H1 (cell line): ENCODE measurements around the gene PDP2. TPM values are rescaled to one million over a fixed set of nuclear protein-coding genes. Genes with fewer than 3 reads are reported as not detected.

Experiments
- CTCF ChIA-PET: fragments of 300-600 bp; sonication (Branson Sonifier 250); formaldehyde crosslinking; loops from one replicate; lab custom pipeline; 2021; ENCODE audit not compliant: partially characterized antibody; lab: Charles Lee
- POLR2A ChIA-PET: fragments of 300-600 bp; sonication (Branson Sonifier 250); formaldehyde crosslinking; loops from one replicate; lab custom pipeline; 2021; ENCODE audit warnings: inconsistent platforms; ENCODE audit not compliant: partially characterized antibody; lab: Charles Lee
- DNase-seq, 2 experiments: peaks; one replicate each; pipeline versions ENCODE4 v3.0.0 to v3.0.0-alpha.2; 2010 to 2022; ENCODE audit warnings: low spot score in 2 of 2, low read depth in 1 of 2, mixed read lengths in 1 of 2
- FAIRE-seq: peaks from 2 replicates; lab custom pipeline; 2011; peaks lifted over from hg19 to GRCh38; lab: Jason Lieb, UNC
- H2AFZ ChIP-seq: 2 replicates; pipeline ENCODE4 v1.8.1; 2012; ENCODE audit warnings: low read length, inconsistent platforms
- H2AK5ac ChIP-seq: 2 replicates; pipeline ENCODE4 v1.6.1; 2013; ENCODE audit warnings: low read depth, low read length
- H2BK120ac ChIP-seq: replicated peaks from 2 replicates; pipeline ENCODE3; 2013; ENCODE audit warnings: low read depth, low read length, inconsistent platforms
- H2BK12ac ChIP-seq: 2 replicates; pipeline ENCODE4 v1.6.1; 2013; ENCODE audit warnings: low read depth, low read length
- H2BK15ac ChIP-seq: 2 replicates; pipeline ENCODE4 v1.6.1; 2013; ENCODE audit warnings: low read length
- H2BK20ac ChIP-seq: 2 replicates; pipeline ENCODE4 v1.6.1; 2013; ENCODE audit warnings: low read length
- H2BK5ac ChIP-seq: 2 replicates; pipeline ENCODE4 v1.6.1; 2013; ENCODE audit warnings: low read depth, low read length
- H3K14ac ChIP-seq: 2 replicates; pipeline ENCODE4 v1.6.1; 2013; ENCODE audit warnings: inconsistent platforms; ENCODE audit not compliant: insufficient read length
- H3K18ac ChIP-seq: 2 replicates; pipeline ENCODE4 v1.6.1; 2013; ENCODE audit warnings: low read length; ENCODE audit errors: extremely low read depth
- H3K23ac ChIP-seq: 2 replicates; pipeline ENCODE4 v1.6.1; 2013; ENCODE audit warnings: inconsistent platforms; ENCODE audit not compliant: insufficient read length
- H3K23me2 ChIP-seq: 2 replicates; pipeline ENCODE4 v1.6.1; 2013; ENCODE audit warnings: low read depth, low read length
- H3K27ac ChIP-seq: 2 replicates; pipeline ENCODE4 v1.6.1; 2011; ENCODE audit warnings: low read depth, low read length, inconsistent platforms
- H3K27me3 ChIP-seq, 4 experiments: replicated peaks in 1 of 4; 1 replicate in 1 of 4; 2 replicates in 3 of 4; pipeline versions ENCODE4 v1.6.1 to v1.8.1; 2011 to 2013; ENCODE audit warnings: low read length in 3 of 4, mild to moderate bottlenecking in 3 of 4, inconsistent platforms in 2 of 4, mixed read lengths in 2 of 4, moderate library complexity in 1 of 4; ENCODE audit not compliant: control insufficient read depth in 3 of 4, insufficient read depth in 3 of 4; ENCODE audit errors: extremely low read depth in 1 of 4
- H3K36me3 ChIP-seq, 4 experiments: 2 replicates each; pipeline versions ENCODE4 v1.6.1 to v1.8.1; 2011 to 2013; ENCODE audit warnings: mild to moderate bottlenecking in 4 of 4, low read length in 3 of 4, moderate library complexity in 2 of 4, control low read depth in 1 of 4, inconsistent platforms in 1 of 4; ENCODE audit not compliant: insufficient read depth in 4 of 4, control insufficient read depth in 2 of 4
- H3K4ac ChIP-seq: replicated peaks from 2 replicates; pipeline ENCODE3; 2013; ENCODE audit warnings: low read length, low read depth, mixed read lengths, inconsistent platforms; ENCODE audit not compliant: insufficient read length
- H3K4me1 ChIP-seq, 4 experiments: replicated peaks in 1 of 4; 1 replicate in 1 of 4; 2 replicates in 3 of 4; pipeline versions ENCODE4 v1.6.1 to v1.8.1; 2011 to 2013; ENCODE audit warnings: low read length in 3 of 4, inconsistent platforms in 2 of 4, mixed read lengths in 1 of 4; ENCODE audit not compliant: insufficient read depth in 4 of 4, control insufficient read depth in 3 of 4
- H3K4me2 ChIP-seq, 2 experiments: 2 replicates each; pipeline versions ENCODE4 v1.6.1 to v1.8.1; 2011 to 2013; ENCODE audit warnings: low read depth in 2 of 2, low read length in 2 of 2, control low read depth in 1 of 2, inconsistent platforms in 1 of 2, mild to moderate bottlenecking in 1 of 2; ENCODE audit not compliant: insufficient read depth in 1 of 2
- H3K4me3 ChIP-seq, 4 experiments: fragments of 200-600, 300-600 bp in 1 of 4; sonication (generic), shearing (Covaris generic), sonication (Bioruptor Twin) in 1 of 4; 2 replicates each; pipeline versions ENCODE4 v1.5.1 to v1.8.1; 2011 to 2016; ENCODE audit warnings: low read length in 4 of 4, low read depth in 3 of 4, control low read depth in 2 of 4, inconsistent platforms in 2 of 4, mild to moderate bottlenecking in 2 of 4, mixed read lengths in 1 of 4, moderate library complexity in 1 of 4; ENCODE audit not compliant: insufficient read depth in 2 of 4; ENCODE audit errors: extremely low read depth in 1 of 4
- H3K56ac ChIP-seq: replicated peaks from 2 replicates; pipeline ENCODE3; 2013; ENCODE audit warnings: low read depth, mild to moderate bottlenecking, mixed read lengths, low read length, inconsistent platforms; ENCODE audit not compliant: insufficient read length
- H3K79me1 ChIP-seq: 2 replicates; pipeline ENCODE4 v1.6.1; 2013; ENCODE audit warnings: low read depth, low read length, control low read depth
- H3K79me2 ChIP-seq, 2 experiments: 2 replicates each; pipeline versions ENCODE4 v1.6.1 to v1.8.1; 2012 to 2013; ENCODE audit warnings: low read length in 2 of 2, mild to moderate bottlenecking in 2 of 2, inconsistent platforms in 1 of 2; ENCODE audit not compliant: insufficient read depth in 2 of 2, control insufficient read depth in 1 of 2
- H3K9ac ChIP-seq, 4 experiments: replicated peaks in 1 of 4; 1 replicate in 1 of 4; 2 replicates in 3 of 4; pipeline versions ENCODE4 v1.6.1 to v1.8.1; 2011 to 2013; ENCODE audit warnings: low read depth in 3 of 4, low read length in 3 of 4, control low read depth in 2 of 4, mild to moderate bottlenecking in 2 of 4, moderate library complexity in 2 of 4, inconsistent platforms in 1 of 4; ENCODE audit errors: extremely low read depth in 1 of 4
- H3K9me3 ChIP-seq, 2 experiments: 2 replicates each; pipeline versions ENCODE4 v1.6.1 to v1.8.1; 2012 to 2013; ENCODE audit warnings: mild to moderate bottlenecking in 2 of 2, moderate library complexity in 2 of 2, control low read depth in 1 of 2, inconsistent platforms in 1 of 2, low read depth in 1 of 2, low read length in 1 of 2, mixed read lengths in 1 of 2; ENCODE audit not compliant: insufficient read depth in 2 of 2
- H4K20me1 ChIP-seq, 2 experiments: replicated peaks in 1 of 2; 2 replicates each; pipeline versions ENCODE3 to v1.8.1; 2011 to 2013; ENCODE audit warnings: inconsistent platforms in 2 of 2, low read length in 2 of 2, mild to moderate bottlenecking in 1 of 2; ENCODE audit not compliant: insufficient read depth in 2 of 2, control insufficient read depth in 1 of 2
- H4K5ac ChIP-seq: 2 replicates; pipeline ENCODE4 v1.6.1; 2013; ENCODE audit warnings: low read length, low read depth, mixed read lengths, inconsistent platforms; ENCODE audit not compliant: insufficient read length
- H4K8ac ChIP-seq: 2 replicates; pipeline ENCODE4 v1.8.0; 2013; ENCODE audit warnings: mild to moderate bottlenecking, moderate library complexity, low read length, inconsistent platforms; ENCODE audit not compliant: insufficient read depth; ENCODE audit errors: extremely low read depth
- H4K91ac ChIP-seq: replicated peaks from 2 replicates; pipeline ENCODE3; 2013; ENCODE audit warnings: low read length, mixed read lengths, inconsistent platforms; ENCODE audit not compliant: insufficient read length
- RAD21 ChIP-seq, 2 experiments: IDR thresholded peaks in 1 of 2; conservative IDR thresholded peaks in 1 of 2; 2 replicates each; pipeline ENCODE4 v1.6.1; 2011; ENCODE audit warnings: low read depth in 2 of 2, low read length in 2 of 2, improper control_type of control experiment in 1 of 2, inconsistent platforms in 1 of 2, mild to moderate bottlenecking in 1 of 2, moderate library complexity in 1 of 2
- WGBS, 2 experiments: shearing (Covaris generic) in 1 of 2; methylation state at CpG; one replicate each; pipeline versions ENCODE4 v1.1.6 to v1.1.7; 2013 to 2015; ENCODE audit warnings: low lambda C conversion rate in 2 of 2, mixed read lengths in 2 of 2, inconsistent platforms in 1 of 2, low coverage in 1 of 2, missing lambda C conversion rate in 1 of 2; ENCODE audit not compliant: insufficient replicate concordance in 2 of 2, insufficient coverage in 1 of 2, insufficient read length in 1 of 2; ENCODE audit errors: extremely low coverage in 1 of 2, missing lambda C conversion rate in 1 of 2; 5-methylcytosine and 5-hydroxymethylcytosine counted together
- polyA plus RNA-seq, 7 experiments: library from polyadenylated mRNA; depleted of rRNA in 3 of 7; stranded (reverse) in 5 of 7; unstranded in 2 of 7; fragments of >200 nt in 5 of 7; fragments of 200-250 nt in 2 of 7; gene quantifications; 1 replicate in 5 of 7; 2 replicates in 1 of 7; 4 replicates in 1 of 7; pipeline versions ENCODE4 v1.2.1 to v1.2.3, GENCODE V29; 2011 to 2013; ENCODE audit warnings: missing spikeins in 2 of 7, mixed read lengths in 2 of 7
- total RNA-seq: library from RNA; stranded (reverse); fragmentation: NEBNext Ultra II Directional; extraction: Animal tissue kit (Norgen Biotek cat#: 25700); gene quantifications from 2 replicates; pipeline ENCODE4 v1.2.1, GENCODE V29; 2021
- TF ChIP-seq, protein P1 (sequence below): IDR thresholded peaks from 2 replicates; pipeline ENCODE4 v1.6.1; 2011; ENCODE audit warnings: low read depth, mild to moderate bottlenecking, low read length; ENCODE audit not compliant: insufficient read depth
- TF ChIP-seq, protein P2 (sequence below), 3 experiments: IDR thresholded peaks; 1 replicate in 2 of 3; 2 replicates in 1 of 3; pipeline versions ENCODE4 v1.5.1 to v1.6.1; 2011; ENCODE audit warnings: low read length in 3 of 3, mild to moderate bottlenecking in 3 of 3, inconsistent platforms in 2 of 3, low read depth in 1 of 3, moderate library complexity in 1 of 3; ENCODE audit not compliant: insufficient read depth in 1 of 3; ENCODE audit errors: control extremely low read depth in 1 of 3

PDP2 gene
- total and polyA plus RNA-seq, 2 of the 8 experiments (the other 6 are each of a cell fraction or from before 2014, with no cell fraction given), result 11.7 to 36.5 TPM

DNA sequence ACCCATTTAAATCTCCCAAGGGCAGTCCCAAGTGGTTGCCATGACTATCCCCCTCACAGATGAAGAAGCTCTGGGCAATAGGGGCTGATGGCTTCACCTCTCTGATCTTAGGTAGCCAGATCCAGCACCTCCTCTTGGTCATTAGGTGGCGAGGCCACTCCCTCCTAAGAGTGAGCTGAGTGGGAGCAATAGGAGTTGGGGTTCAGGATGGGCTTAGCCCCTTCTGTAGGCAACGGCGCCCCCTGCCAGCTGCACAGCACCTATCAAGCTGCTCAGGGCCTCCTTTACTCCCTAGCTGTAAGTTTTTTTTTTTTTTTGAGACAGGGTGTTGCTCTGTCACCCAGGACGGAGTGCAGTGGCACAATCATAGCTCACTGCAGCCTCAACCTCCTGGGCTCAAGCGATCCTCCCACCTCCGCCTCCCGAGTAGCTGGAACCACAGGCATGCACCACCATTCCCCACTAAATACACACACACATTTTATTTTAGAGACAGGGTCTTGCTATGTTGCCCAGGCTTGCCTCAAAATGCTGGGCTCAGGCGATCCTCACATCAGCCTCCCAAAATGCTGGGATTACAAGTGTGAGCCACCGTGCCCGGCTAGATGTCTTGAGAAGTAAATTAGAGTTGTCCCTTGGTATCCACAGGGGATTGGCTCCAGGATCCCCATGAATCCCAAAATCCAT, 48.5 kb downstream of the PDP2 start:
- Histone ChIP-seq H3K27ac (no peak overlapping the region), H3K4me2 (no peak overlapping the region), H3K36me3 (peaks cover 0 to 3% (median under 1%) of the 10 kb centered on the region in 4 experiments; a peak in 3 of 8 replicates), H4K5ac (no peak overlapping the region), H3K27me3 (peaks cover 12 to 35% (median 30%) of the 10 kb centered on the region in 4 experiments; a peak in 6 of 7 replicates), H4K91ac (no peak overlapping the region), H3K9ac (no peak overlapping the region), H3K4me1 (peaks cover 0 to 8% (median 3%) of the 10 kb centered on the region in 4 experiments; a peak in 4 of 7 replicates), H2BK5ac (peak overlapping the region; percentile 73; the same call in 1 of the 2 replicates), H3K14ac (no peak overlapping the region), H2BK12ac (no peak overlapping the region), H4K8ac (peak overlapping the region; percentile 18; the same call in 1 of the 2 replicates), H3K23me2 (peaks cover 6% of the 10 kb centered on the region; the same call in 1 of the 2 replicates), H3K79me2 (no peaks in the 10 kb centered on the region; a peak in 1 of 4 replicates), H3K56ac (no peak overlapping the region), H2BK15ac (0 out of 2 replicates have a peak overlapping the region, but pooled peaks have one; percentile 63), H4K20me1 (peaks cover 2% of the 10 kb centered on the region in 2 experiments), H2BK120ac (no peak overlapping the region), H2AFZ (no peak overlapping the region), H3K9me3 (no peaks in the 10 kb centered on the region), H3K4me3 (no peak overlapping the region), H3K23ac (no peak overlapping the region), H3K79me1 (no peaks in the 10 kb centered on the region), H3K4ac (no peak overlapping the region), H2BK20ac (no peak overlapping the region), H3K18ac (no peak overlapping the region), H2AK5ac (no peak overlapping the region; the same call in 1 of the 2 replicates)
- FAIRE-seq (no peak), DNase-seq (peak; percentile 34 to 75)
- 71% methylated on average over 10 of the region's 10 CpGs; no CpG with 5 or more reads in 1 of the 2 experiments for WGBS, 2 experiments
- TF ChIP-seq, protein P1, sequence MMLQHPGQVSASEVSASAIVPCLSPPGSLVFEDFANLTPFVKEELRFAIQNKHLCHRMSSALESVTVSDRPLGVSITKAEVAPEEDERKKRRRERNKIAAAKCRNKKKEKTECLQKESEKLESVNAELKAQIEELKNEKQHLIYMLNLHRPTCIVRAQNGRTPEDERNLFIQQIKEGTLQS, result no peak
- peak; percentile 72 to 75 for TF ChIP-seq RAD21 (IDR thresholded peaks at IDR 0.05 in 1 of 2, conservative IDR thresholded peaks at IDR 0.05 in 1 of 2; ENCODE audit: low read depth in 2 of 2, low read length in 2 of 2)
- TF ChIP-seq, protein P2, sequence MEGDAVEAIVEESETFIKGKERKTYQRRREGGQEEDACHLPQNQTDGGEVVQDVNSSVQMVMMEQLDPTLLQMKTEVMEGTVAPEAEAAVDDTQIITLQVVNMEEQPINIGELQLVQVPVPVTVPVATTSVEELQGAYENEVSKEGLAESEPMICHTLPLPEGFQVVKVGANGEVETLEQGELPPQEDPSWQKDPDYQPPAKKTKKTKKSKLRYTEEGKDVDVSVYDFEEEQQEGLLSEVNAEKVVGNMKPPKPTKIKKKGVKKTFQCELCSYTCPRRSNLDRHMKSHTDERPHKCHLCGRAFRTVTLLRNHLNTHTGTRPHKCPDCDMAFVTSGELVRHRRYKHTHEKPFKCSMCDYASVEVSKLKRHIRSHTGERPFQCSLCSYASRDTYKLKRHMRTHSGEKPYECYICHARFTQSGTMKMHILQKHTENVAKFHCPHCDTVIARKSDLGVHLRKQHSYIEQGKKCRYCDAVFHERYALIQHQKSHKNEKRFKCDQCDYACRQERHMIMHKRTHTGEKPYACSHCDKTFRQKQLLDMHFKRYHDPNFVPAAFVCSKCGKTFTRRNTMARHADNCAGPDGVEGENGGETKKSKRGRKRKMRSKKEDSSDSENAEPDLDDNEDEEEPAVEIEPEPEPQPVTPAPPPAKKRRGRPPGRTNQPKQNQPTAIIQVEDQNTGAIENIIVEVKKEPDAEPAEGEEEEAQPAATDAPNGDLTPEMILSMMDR (IDR thresholded peaks at IDR 0.05; ENCODE audit: control extremely low read depth in 1 of 3, insufficient read depth in 1 of 3, low read depth in 1 of 3, low read length in 3 of 3), result peak; percentile 77 to 82 (median 81)
- POLR2A ChIA-PET, result interaction anchor here (0.7 to 1.4 kb wide), 4 partner anchors 15 to 35 kb away, joined by 3 to 7 read pairs (median 4); no protein-coding TSS in a partner anchor
- CTCF ChIA-PET, result interaction anchor here (0.6 to 27.5 kb wide), 18 partner anchors 9 to 357 kb away, joined by 3 to 1009 read pairs (median 4); partner anchors contain the start of genes CDH16, CES3, NAE1 and PDP2
